Astrocyte (in vitro differentiated cells and primary cell): ENCODE measurements around the gene PAGE4. TPM values are rescaled to one million over a fixed set of nuclear protein-coding genes. Genes with fewer than 3 reads are reported as not detected.

Source experiments
- DNase-seq: peaks from one replicate; pipeline ENCODE4 v3.0.0-alpha.2; 2010; ENCODE audit warnings: low read depth
- FAIRE-seq: peaks from 2 replicates; lab custom pipeline; 2011; peaks lifted over from hg19 to GRCh38; lab: Jason Lieb, UNC
- H2AFZ ChIP-seq: 2 replicates; pipeline ENCODE4 v1.6.0; 2012; ENCODE audit warnings: low read depth, low read length, inconsistent platforms
- H3K27ac ChIP-seq: 2 replicates; pipeline ENCODE4 v1.5.1; 2011; ENCODE audit warnings: low read depth, low read length, inconsistent platforms
- H3K27me3 ChIP-seq: 2 replicates; pipeline ENCODE4 v1.6.0; 2011; ENCODE audit warnings: low read length, inconsistent platforms; ENCODE audit not compliant: insufficient read depth
- H3K36me3 ChIP-seq: 2 replicates; pipeline ENCODE4 v1.5.1; 2011; ENCODE audit warnings: low read length, inconsistent platforms; ENCODE audit not compliant: insufficient read depth
- H3K4me1 ChIP-seq: 2 replicates; pipeline ENCODE4 v1.5.1; 2011; ENCODE audit warnings: low read length, inconsistent platforms; ENCODE audit not compliant: insufficient read depth
- H3K4me2 ChIP-seq: 2 replicates; pipeline ENCODE4 v1.6.0; 2012; ENCODE audit warnings: low read length, inconsistent platforms
- H3K4me3 ChIP-seq: 2 replicates; pipeline ENCODE4 v1.5.1; 2011; ENCODE audit warnings: low read depth, mild to moderate bottlenecking, low read length, inconsistent platforms; ENCODE audit not compliant: insufficient read depth
- H3K79me2 ChIP-seq: 2 replicates; pipeline ENCODE4 v1.6.0; 2012; ENCODE audit warnings: mild to moderate bottlenecking, low read length, inconsistent platforms; ENCODE audit not compliant: insufficient read depth
- H3K9ac ChIP-seq: 2 replicates; pipeline ENCODE4 v1.6.0; 2012; ENCODE audit warnings: mild to moderate bottlenecking, low read length, inconsistent platforms
- H3K9me3 ChIP-seq: 2 replicates; pipeline ENCODE4 v1.5.1; 2012; ENCODE audit warnings: low read depth, mild to moderate bottlenecking, low read length, inconsistent platforms; ENCODE audit not compliant: insufficient read depth
- H4K20me1 ChIP-seq: 2 replicates; pipeline ENCODE4 v1.6.0; 2012; ENCODE audit warnings: low read length, inconsistent platforms; ENCODE audit not compliant: insufficient read depth
- H3K27ac Mint-ChIP-seq: one replicate; pipeline ENCODE4 v1.8.0; 2021; ENCODE audit warnings: mild to moderate bottlenecking, mixed read lengths; ENCODE audit not compliant: unreplicated experiment
- H3K27me3 Mint-ChIP-seq: one replicate; pipeline ENCODE4 v1.8.0; 2021; ENCODE audit warnings: low read depth, mixed read lengths; ENCODE audit not compliant: unreplicated experiment
- H3K36me3 Mint-ChIP-seq: one replicate; pipeline ENCODE4 v1.8.0; 2021; ENCODE audit warnings: low read depth, mixed read lengths; ENCODE audit not compliant: unreplicated experiment
- H3K4me1 Mint-ChIP-seq: one replicate; pipeline ENCODE4 v1.8.0; 2021; ENCODE audit warnings: low read depth, mixed read lengths; ENCODE audit not compliant: unreplicated experiment
- H3K4me3 Mint-ChIP-seq: one replicate; pipeline ENCODE4 v1.8.0; 2021; ENCODE audit warnings: mild to moderate bottlenecking, moderate library complexity, mixed read lengths; ENCODE audit not compliant: unreplicated experiment
- H3K9me3 Mint-ChIP-seq: one replicate; pipeline ENCODE4 v1.8.0; 2021; ENCODE audit warnings: mild to moderate bottlenecking, mixed read lengths; ENCODE audit not compliant: unreplicated experiment
- CTCF ChIP-seq: IDR thresholded peaks from 2 replicates; pipeline ENCODE4 v1.5.1; 2011; ENCODE audit warnings: low read depth, mild to moderate bottlenecking, inconsistent platforms, low read length, moderate library complexity; ENCODE audit not compliant: insufficient read depth
- EZH2 ChIP-seq: IDR thresholded peaks from 2 replicates; pipeline ENCODE4 v1.6.1; 2012; ENCODE audit warnings: mild to moderate bottlenecking, low read length, inconsistent platforms; ENCODE audit not compliant: insufficient read depth
- total RNA-seq: library from RNA; stranded (reverse); gene quantifications from 2 replicates; pipeline ENCODE4 v1.2.1, GENCODE V29; 2021

PAGE4 gene
- total RNA-seq, 1 donor from 2014 or later = not detected

GRCh38 chrX:49858341-49858740 is 29.2 kb downstream of the PAGE4 start:
- Mint-ChIP-seq H3K27ac (no peak overlapping the region), H3K9me3 (peaks cover 1% of the 10 kb centered on the region), H3K4me1 (no peaks in the 10 kb centered on the region), H3K4me3 (no peak overlapping the region), H3K36me3 (no peaks in the 10 kb centered on the region), H3K27me3 (peaks cover 3% of the 10 kb centered on the region)
- no peak for TF ChIP-seq EZH2
- no peak for TF ChIP-seq CTCF
- no peaks in the 10 kb centered on the region for H3K9me3 ChIP-seq
- H3K36me3 ChIP-seq = no peaks in the 10 kb centered on the region
- H3K4me2 ChIP-seq = no peak overlapping the region
- H4K20me1 ChIP-seq = no peaks in the 10 kb centered on the region
- H3K4me1 ChIP-seq = no peaks in the 10 kb centered on the region
- no peak overlapping the region for H2AFZ ChIP-seq
- no peak overlapping the region for H3K27ac ChIP-seq
- H3K9ac ChIP-seq = no peak overlapping the region
- H3K4me3 ChIP-seq = no peak overlapping the region
- FAIRE-seq (no peak), DNase-seq (no peak)
- H3K27me3 ChIP-seq = no peaks in the 10 kb centered on the region
- H3K79me2 ChIP-seq = no peaks in the 10 kb centered on the region

- Histone ChIP-seq H3K79me2 (no peaks in the 10 kb centered on the region), H3K27me3 (no peaks in the 10 kb centered on the region), H3K9me3 (no peaks in the 10 kb centered on the region), H3K9ac (no peak overlapping the region), H3K4me1 (no peaks in the 10 kb centered on the region), H3K27ac (no peak overlapping the region), H3K4me3 (no peak overlapping the region), H2AFZ (no peak overlapping the region), H3K36me3 (no peaks in the 10 kb centered on the region), H4K20me1 (no peaks in the 10 kb centered on the region), H3K4me2 (no peak overlapping the region)
- FAIRE-seq = peak; percentile 20
- H3K27ac Mint-ChIP-seq = no peak overlapping the region
- TF ChIP-seq CTCF = no peak
- TF ChIP-seq EZH2 = no peak
- peaks cover 3% of the 10 kb centered on the region for H3K27me3 Mint-ChIP-seq
- H3K9me3 Mint-ChIP-seq = peaks cover 1% of the 10 kb centered on the region
- DNase-seq = no peak
- no peak overlapping the region for H3K4me3 Mint-ChIP-seq
- H3K4me1 Mint-ChIP-seq = no peaks in the 10 kb centered on the region
- no peaks in the 10 kb centered on the region for H3K36me3 Mint-ChIP-seq
Measured at GRCh38 chrX:49859491-49859890, 30.4 kb downstream of the PAGE4 start.

GRCh38 chrX:49860867-49861535 is 31.9 kb downstream of the PAGE4 start:
- FAIRE-seq (peak; percentile 29), DNase-seq (no peak)
- no peak for TF ChIP-seq EZH2
- Mint-ChIP-seq H3K9me3 (peaks cover 1% of the 10 kb centered on the region), H3K4me1 (no peaks in the 10 kb centered on the region), H3K27ac (no peak overlapping the region), H3K27me3 (no peaks in the 10 kb centered on the region), H3K36me3 (no peaks in the 10 kb centered on the region), H3K4me3 (no peak overlapping the region)
- no peaks in the 10 kb centered on the region for H3K79me2 ChIP-seq
- H2AFZ ChIP-seq = no peak overlapping the region
- no peaks in the 10 kb centered on the region for H3K9me3 ChIP-seq
- H3K27me3 ChIP-seq = no peaks in the 10 kb centered on the region
- no peak overlapping the region for H3K27ac ChIP-seq
- H3K4me1 ChIP-seq = no peaks in the 10 kb centered on the region
- no peak overlapping the region for H3K9ac ChIP-seq
- H3K4me3 ChIP-seq = no peak overlapping the region
- H3K36me3 ChIP-seq = no peaks in the 10 kb centered on the region
- no peaks in the 10 kb centered on the region for H4K20me1 ChIP-seq
- no peak overlapping the region for H3K4me2 ChIP-seq
